ENCODE data around the gene PPP2R3B.
"Not testable (repeated sequence)": the region's sequence is repeated elsewhere in the genome, so short reads cannot be mapped to it uniquely, and the experiment has no call there.

The PPP2R3B gene

DNA sequence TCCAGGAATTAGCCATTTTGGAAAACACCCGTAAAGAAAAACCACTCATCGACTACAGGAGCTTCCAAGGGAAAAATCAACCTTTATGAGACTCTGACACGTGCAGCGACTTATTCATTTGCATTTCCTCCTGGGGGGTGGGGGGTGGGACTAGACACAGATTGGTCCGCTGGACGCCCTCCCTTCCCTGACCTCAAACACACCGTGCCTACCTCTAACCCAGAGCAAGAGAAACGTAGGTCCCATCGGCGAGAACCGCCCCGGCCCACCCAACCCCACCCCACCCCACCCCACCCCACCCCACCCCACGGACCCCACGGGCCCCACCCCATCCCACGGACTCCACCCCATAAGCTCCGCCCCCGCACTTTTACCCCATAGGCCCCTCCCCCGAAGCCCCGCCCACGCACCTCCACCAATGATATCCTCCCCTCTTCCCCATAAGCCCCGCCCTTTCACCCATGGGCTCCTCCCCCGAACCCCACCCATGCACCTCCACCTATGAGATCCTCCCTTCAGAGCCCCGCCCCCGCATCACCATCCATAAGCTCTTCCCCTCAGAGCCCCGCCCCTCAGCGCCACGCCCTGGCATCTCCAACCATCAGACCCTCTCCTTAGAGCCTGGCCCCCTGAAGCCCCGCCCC is 69.2 kb downstream of the PPP2R3B start:
- DNase-seq: peak; percentile 78

- DNase-seq: no peak
These were observed 70.1 kb downstream of the PPP2R3B start for GRCh38 chrX:316351-317325.

GRCh38 chrX:314781-315595 is 71.7 kb downstream of the PPP2R3B start:
- no peak for DNase-seq

- no peak for DNase-seq
These were observed 72.7 kb downstream of the PPP2R3B start for GRCh38 chrX:314049-314448.

- no peak for DNase-seq
These were observed 73.2 kb downstream of the PPP2R3B start for GRCh38 chrX:313546-313945.

GRCh38 chrX:312621-313331 is 73.9 kb downstream of the PPP2R3B start:
- DNase-seq: no peak

- DNase-seq: no peak
These were observed 75.3 kb downstream of the PPP2R3B start for GRCh38 chrX:311156-312129.

DNA sequence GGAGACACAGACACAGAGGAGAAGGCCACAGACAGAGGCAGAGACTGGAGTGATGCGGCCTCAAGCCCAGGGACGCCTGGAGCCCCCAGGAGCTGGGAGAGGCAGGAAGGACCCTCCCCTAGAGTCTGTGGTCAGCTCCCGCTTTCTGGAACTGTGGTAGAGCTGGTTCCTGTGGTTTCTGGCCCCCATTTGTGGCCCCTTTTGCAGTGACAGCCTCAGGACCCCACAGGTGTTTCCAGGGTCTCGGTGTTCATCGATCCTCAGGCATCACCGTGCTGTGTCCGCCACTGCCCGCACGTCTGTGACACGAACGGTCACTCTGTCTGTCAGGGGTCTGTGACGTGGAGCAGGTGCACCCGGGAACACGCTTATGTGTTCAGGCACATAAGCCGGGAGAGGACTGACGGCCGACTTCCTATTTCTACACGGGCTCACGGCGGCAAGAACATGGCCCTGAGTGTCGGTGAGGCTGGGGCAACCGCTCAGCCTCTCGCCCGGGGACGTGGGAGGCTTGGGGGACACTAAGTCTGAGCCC is 76.0 kb downstream of the PPP2R3B start:
- DNase-seq: no peak

DNA sequence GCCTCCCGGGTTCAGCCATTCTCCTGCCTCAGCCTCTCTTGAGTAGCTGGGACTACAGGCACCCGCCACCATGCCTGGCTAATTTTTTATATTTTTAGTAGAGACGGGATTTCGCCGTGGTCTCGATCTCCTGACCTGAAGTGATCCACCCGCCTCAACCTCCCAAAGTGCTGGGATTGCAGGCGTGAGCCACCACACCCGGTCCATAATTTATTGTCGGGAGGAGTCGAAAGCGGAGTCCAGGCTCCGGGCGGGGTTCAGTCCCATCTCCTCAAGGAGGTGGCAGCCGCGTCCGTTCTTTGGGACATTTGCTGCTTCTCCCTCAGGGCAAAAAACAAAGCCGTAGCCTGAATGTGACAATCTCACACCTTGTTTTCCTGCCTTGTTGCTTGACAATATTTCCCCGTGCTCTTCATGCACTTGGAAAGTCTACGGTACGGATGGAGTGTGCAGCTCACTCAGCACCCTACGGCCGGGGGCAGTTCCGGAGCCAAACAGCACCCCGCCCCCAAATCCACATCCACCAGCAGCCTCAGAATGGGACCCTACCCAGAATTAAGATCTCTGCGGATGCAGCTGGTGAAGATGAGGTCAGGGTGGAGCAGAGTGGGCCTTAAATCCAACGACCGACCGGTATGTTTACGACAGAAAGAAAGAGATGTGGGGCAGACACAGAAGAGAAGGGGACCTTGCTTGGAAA is 77.7 kb downstream of the PPP2R3B start:
- DNase-seq: no peak

GRCh38 chrX:307261-308111 is 79.2 kb downstream of the PPP2R3B start:
- no peak for DNase-seq

- DNase-seq: not testable (repeated sequence)
These were observed 80.0 kb downstream of the PPP2R3B start for GRCh38 chrX:306614-307251.

DNA sequence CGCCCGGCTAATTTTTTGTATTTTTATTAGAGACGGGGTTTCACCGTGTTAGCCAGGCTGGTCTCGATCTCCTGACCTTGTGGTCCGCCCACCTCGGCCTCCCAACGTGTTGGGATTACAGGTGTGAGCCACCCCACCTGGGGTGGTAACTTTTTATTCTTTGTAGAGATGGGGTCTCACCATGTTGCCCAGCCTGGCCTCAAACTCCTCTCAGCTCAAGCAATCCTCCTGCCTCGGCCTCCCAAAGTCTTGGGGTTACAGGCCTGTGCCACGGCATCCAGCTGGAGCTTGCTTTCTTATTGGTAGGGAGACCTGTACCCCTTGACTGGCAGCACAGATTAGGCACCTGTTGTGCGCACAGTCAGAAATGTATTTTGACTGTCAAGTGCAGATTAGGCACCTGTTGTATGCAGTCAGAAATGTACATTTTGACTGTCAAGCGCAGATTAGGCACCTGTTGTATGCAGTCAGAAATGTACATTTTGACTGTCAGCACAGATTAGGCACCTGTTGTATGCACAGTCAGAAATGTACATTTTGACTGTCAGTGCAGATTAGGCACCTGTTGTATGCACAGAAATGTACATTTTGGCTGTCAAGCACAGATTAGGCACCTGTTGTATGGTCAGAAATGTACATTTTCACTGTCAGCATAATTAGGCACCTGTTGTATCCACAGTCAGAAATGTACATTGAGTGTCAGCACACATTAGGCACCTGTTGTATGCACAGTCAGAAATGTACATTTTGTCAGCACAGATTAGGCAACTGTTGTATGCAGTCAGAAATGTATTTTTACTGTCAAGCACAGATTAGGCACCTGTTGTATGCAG is 80.7 kb downstream of the PPP2R3B start:
- DNase-seq: not testable (repeated sequence)

DNA sequence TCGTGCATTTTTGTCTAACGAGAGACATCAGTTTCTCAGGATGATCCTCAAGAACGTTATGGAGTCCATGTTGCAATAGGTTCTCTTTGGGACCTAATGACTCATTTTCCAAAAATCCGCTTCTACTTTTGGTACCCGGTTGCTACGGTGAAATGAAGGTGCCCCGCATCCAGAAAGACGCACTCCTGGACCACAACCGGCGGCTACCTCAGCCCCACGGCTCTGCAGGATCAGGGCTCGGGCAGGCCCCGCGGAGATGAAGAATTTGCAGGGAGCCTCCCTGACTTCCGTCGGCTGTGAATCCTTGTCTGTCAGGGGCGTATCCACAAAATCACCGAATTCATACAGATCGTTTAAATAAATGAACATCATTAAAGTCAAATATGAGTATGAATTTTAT is 83.7 kb downstream of the PPP2R3B start:
- DNase-seq: no peak

DNA sequence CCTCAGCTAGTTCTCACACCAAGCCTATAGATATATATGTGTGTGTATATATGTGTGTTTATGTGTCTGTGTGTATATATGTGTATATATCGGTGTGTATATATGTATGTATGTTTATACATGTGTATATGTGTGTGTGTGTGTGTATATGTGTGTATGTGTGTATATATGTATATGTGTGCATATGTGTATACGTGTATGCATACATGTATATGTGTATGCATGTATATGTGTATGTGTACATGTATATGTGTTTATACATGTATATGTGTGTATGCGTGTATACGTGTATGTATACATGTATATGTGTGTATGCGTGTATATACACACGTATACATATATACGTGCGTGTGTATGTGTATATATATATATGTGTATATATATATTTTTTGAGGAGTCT is 86.4 kb downstream of the PPP2R3B start:
- no peak for DNase-seq

GRCh38 chrX:298993-299392 is 87.7 kb downstream of the PPP2R3B start:
- DNase-seq: no peak

GRCh38 chrX:295136-295535 is 91.6 kb downstream of the PPP2R3B start:
- DNase-seq: no peak

DNA sequence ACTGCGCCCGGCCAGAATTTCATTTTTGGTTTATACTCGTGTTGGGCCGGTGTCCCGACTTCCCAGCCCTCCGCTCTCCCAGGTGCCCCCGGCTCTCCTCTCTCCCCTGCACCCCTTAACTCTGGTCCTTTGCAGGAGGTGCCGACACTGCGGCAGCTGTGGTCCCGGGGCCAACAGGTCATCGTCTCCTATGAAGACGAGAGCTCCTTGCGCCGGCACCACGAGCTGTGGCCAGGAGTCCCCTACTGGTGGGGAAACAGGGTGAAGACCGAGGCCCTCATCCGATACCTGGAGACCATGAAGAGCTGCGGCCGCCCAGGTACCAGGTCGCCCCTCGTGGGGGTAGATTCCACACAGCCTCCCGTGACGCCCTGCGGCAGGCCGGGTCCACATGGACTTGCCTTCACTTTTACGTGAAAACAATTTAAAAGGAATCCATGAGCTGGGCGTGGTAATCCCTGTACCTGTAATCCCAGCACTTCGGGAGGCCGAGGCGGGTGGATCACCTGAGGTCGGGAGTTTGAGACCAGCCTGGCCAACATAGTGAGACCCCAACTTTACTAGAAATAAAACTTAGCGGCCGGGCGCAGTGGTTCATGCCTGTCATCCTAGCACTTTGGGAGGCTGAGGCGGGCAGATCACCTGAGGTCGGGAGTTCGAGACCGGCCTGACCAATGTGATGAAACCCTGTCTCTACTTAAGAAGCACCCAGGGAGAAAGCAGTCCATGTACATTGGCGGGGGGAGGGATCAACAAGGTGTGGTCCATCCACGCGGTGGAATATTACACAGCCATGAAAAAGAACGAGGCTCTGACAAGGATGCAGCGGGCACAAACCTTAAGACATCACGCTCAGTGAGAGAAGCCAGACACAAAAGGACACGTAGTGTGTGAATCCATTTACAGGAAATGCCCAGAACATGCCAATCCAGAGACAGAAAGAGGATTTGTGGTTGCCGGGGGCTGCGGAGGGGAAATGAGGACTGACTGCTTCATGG is 93.5 kb downstream of the PPP2R3B start:
- no peak for DNase-seq
